OCI-LY1 (cell line): Measurements from ENCODE around the gene CTSK.

Source experiments
- EZH2 ChIP-seq: fragments of 200-600 bp; sonication (generic), shearing (Covaris generic); IDR thresholded peaks from 2 replicates; pipeline ENCODE4 v1.8.0; 2017; ENCODE audit warnings: borderline replicate concordance, mixed run types, mild to moderate bottlenecking, antibody characterized with exemption, low read length, moderate library complexity, mixed read lengths
- TF ChIP-seq, protein P1 (sequence below): fragments of 200-600 bp; sonication (generic), shearing (Covaris generic); IDR thresholded peaks from 2 replicates; pipeline ENCODE4 v1.5.1; 2017; ENCODE audit warnings: mild to moderate bottlenecking, antibody characterized with exemption, low read length, moderate library complexity, mixed read lengths

DNA sequence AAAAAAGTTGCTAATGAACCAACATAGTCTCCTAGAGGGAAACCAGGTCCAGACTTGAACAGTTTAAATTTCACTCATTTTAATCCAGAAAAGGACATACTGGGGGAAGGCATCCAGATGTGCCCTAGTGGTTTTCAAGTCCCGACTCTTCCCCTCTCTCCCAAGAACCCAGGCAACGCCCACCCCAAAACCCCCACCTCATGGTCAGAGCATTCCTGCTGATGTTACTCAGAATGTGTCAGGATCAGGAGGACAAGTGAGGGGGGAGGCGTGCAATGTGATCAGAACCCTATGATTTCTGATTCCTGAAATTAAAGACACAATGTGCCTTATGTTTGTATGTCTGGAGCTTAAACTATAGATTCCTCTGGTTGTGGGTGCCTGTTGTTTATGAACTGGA, 1.6 kb upstream of the CTSK start:
- TF ChIP-seq EZH2: no peak
- TF ChIP-seq, protein P1, sequence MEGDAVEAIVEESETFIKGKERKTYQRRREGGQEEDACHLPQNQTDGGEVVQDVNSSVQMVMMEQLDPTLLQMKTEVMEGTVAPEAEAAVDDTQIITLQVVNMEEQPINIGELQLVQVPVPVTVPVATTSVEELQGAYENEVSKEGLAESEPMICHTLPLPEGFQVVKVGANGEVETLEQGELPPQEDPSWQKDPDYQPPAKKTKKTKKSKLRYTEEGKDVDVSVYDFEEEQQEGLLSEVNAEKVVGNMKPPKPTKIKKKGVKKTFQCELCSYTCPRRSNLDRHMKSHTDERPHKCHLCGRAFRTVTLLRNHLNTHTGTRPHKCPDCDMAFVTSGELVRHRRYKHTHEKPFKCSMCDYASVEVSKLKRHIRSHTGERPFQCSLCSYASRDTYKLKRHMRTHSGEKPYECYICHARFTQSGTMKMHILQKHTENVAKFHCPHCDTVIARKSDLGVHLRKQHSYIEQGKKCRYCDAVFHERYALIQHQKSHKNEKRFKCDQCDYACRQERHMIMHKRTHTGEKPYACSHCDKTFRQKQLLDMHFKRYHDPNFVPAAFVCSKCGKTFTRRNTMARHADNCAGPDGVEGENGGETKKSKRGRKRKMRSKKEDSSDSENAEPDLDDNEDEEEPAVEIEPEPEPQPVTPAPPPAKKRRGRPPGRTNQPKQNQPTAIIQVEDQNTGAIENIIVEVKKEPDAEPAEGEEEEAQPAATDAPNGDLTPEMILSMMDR: no peak
